HCT116 (cell line): ENCODE measurements around the gene FOXP1. TPM values are rescaled to one million over a fixed set of nuclear protein-coding genes. Genes with fewer than 3 reads are reported as not detected.

ENCODE experiments used
- ATAC-seq: fragments of 200-7000 bp; cut with Tn5 transposase; 2 replicates; pipeline ENCODE4 v1.9.1; 2020; ENCODE audit warnings: mild to moderate bottlenecking, moderate library complexity
- BruUV-seq: library from RNA; stranded (reverse); fragments of 400-500 nt; replicated peaks from 2 replicates; lab custom pipeline; 2021; lab: Mats Ljungman, UMichigan
- CTCF ChIA-PET: fragments of 300-600 bp; sonication (Branson Sonifier 250); formaldehyde crosslinking; loops from one replicate; lab custom pipeline; 2021; ENCODE audit warnings: antibody characterized with exemption; lab: Charles Lee
- POLR2A ChIA-PET: fragments of 300-600, 350-600 bp; sonication (Branson Sonifier 250); formaldehyde crosslinking; loops from one replicate; lab custom pipeline; 2021; ENCODE audit warnings: antibody characterized with exemption; lab: Charles Lee
- RAD21 ChIA-PET, 2 experiments: fragments of 300-600 bp; sonication (Branson Sonifier 250); formaldehyde crosslinking; loops; one replicate each; lab custom pipeline; 2023; ENCODE audit warnings: low total read pairs in 2 of 2; ENCODE audit not compliant: uncharacterized antibody in 2 of 2, unreplicated experiment in 2 of 2, low non-redundant PET in 1 of 2; lab: Charles Lee
- DNase-seq: peaks from one replicate; pipeline ENCODE4 v3.0.0-alpha.2; 2010; ENCODE audit warnings: low read depth, low spot score
- H2AFZ ChIP-seq: fragments of 200-600 bp; shearing (Covaris generic), sonication (generic); 2 replicates; pipeline ENCODE4 v1.6.1; 2017; ENCODE audit warnings: low read depth, mixed run types, mixed read lengths, antibody characterized with exemption, low read length; ENCODE audit not compliant: poor library complexity, severe bottlenecking
- H3K27ac ChIP-seq: 2 replicates; pipeline ENCODE4 v1.5.1; 2012; ENCODE audit warnings: low read depth, low read length
- H3K27me3 ChIP-seq: fragments of 200-600 bp; sonication (generic); 2 replicates; pipeline ENCODE4 v1.6.1; 2016; ENCODE audit warnings: mixed run types, low read length, mixed read lengths; ENCODE audit not compliant: insufficient read depth
- H3K36me3 ChIP-seq, 2 experiments: fragments of 200-500 bp in 1 of 2; fragments of 200-600 bp in 1 of 2; sonication (Bioruptor generic) in 1 of 2; sonication (generic) in 1 of 2; 2 replicates each; pipeline versions ENCODE4 v1.5.1 to v1.6.1; 2014 to 2016; ENCODE audit warnings: low read length in 2 of 2, inconsistent platforms in 1 of 2, mixed read lengths in 1 of 2, mixed run types in 1 of 2; ENCODE audit not compliant: insufficient read depth in 2 of 2, control insufficient read depth in 1 of 2
- H3K4me1 ChIP-seq, 2 experiments: fragments of 200-600 bp in 1 of 2; sonication (generic) in 1 of 2; 2 replicates each; pipeline versions ENCODE4 v1.5.1 to v1.6.1; 2012 to 2017; ENCODE audit warnings: low read length in 2 of 2, inconsistent platforms in 1 of 2, mild to moderate bottlenecking in 1 of 2, mixed read lengths in 1 of 2, mixed run types in 1 of 2, moderate library complexity in 1 of 2; ENCODE audit not compliant: insufficient read depth in 2 of 2, control insufficient read depth in 1 of 2
- H3K4me2 ChIP-seq: fragments of 200-600 bp; sonication (generic); 2 replicates; pipeline ENCODE4 v1.6.1; 2017; ENCODE audit warnings: mixed run types, low read length, mixed read lengths
- H3K4me3 ChIP-seq, 2 experiments: fragments of 200-600 bp in 1 of 2; sonication (generic) in 1 of 2; replicated peaks in 1 of 2; 2 replicates each; pipeline ENCODE4 v1.5.1; 2011 to 2016; ENCODE audit warnings: low read length in 2 of 2, control low read depth in 1 of 2, low read depth in 1 of 2, mild to moderate bottlenecking in 1 of 2, mixed read lengths in 1 of 2, mixed run types in 1 of 2
- H3K79me2 ChIP-seq: fragments of 200-600 bp; sonication (generic); 2 replicates; pipeline ENCODE4 v1.6.1; 2017; ENCODE audit warnings: mild to moderate bottlenecking, mixed run types, low read length, moderate library complexity, mixed read lengths; ENCODE audit not compliant: insufficient read depth
- H3K9ac ChIP-seq: fragments of 200-600 bp; sonication (generic); 2 replicates; pipeline ENCODE4 v1.6.1; 2016; ENCODE audit warnings: low read length, mixed read lengths
- H3K9me2 ChIP-seq: fragments of 200-600 bp; sonication (generic), shearing (Covaris generic); 2 replicates; pipeline ENCODE4 v1.6.1; 2017; ENCODE audit warnings: mixed run types, mild to moderate bottlenecking, moderate library complexity; ENCODE audit not compliant: insufficient read depth
- H3K9me3 ChIP-seq, 2 experiments: fragments of 200-500 bp in 1 of 2; fragments of 200-600 bp in 1 of 2; sonication (Bioruptor generic) in 1 of 2; sonication (generic) in 1 of 2; 2 replicates each; pipeline ENCODE4 v1.6.1; 2014 to 2017; ENCODE audit warnings: low read length in 2 of 2, mixed read lengths in 2 of 2, inconsistent platforms in 1 of 2, low read depth in 1 of 2, mild to moderate bottlenecking in 1 of 2, mixed run types in 1 of 2, moderate library complexity in 1 of 2; ENCODE audit not compliant: control insufficient read depth in 1 of 2, insufficient read depth in 1 of 2
- H4K20me1 ChIP-seq: fragments of 200-600 bp; sonication (generic), shearing (Covaris generic); 2 replicates; pipeline ENCODE4 v1.6.1; 2017; ENCODE audit warnings: mixed run types, mild to moderate bottlenecking, moderate library complexity; ENCODE audit not compliant: insufficient read depth
- ATF3 ChIP-seq: IDR thresholded peaks from 2 replicates; pipeline ENCODE4 v1.6.1; 2012
- CBX3 ChIP-seq: IDR thresholded peaks from 2 replicates; pipeline ENCODE4 v1.6.1; 2012; ENCODE audit warnings: low read depth
- CEBPB ChIP-seq: IDR thresholded peaks from 2 replicates; pipeline ENCODE4 v1.6.1; 2012; ENCODE audit warnings: low read depth
- CTCF ChIP-seq, 3 experiments: fragments of 200-600 bp in 1 of 3; sonication (generic) in 1 of 3; IDR thresholded peaks in 2 of 3; conservative IDR thresholded peaks in 1 of 3; 2 replicates each; pipeline ENCODE4 v1.5.1; 2012 to 2017; ENCODE audit warnings: low read depth in 2 of 3, low read length in 2 of 3, antibody characterized with exemption in 1 of 3, borderline replicate concordance in 1 of 3, control low read depth in 1 of 3, mild to moderate bottlenecking in 1 of 3, mixed read lengths in 1 of 3, mixed run types in 1 of 3, moderate library complexity in 1 of 3; ENCODE audit not compliant: insufficient read depth in 1 of 3
- EGR1 ChIP-seq: IDR thresholded peaks from 2 replicates; pipeline ENCODE4 v1.6.1; 2012; ENCODE audit warnings: low read depth
- ELF1 ChIP-seq: IDR thresholded peaks from 2 replicates; pipeline ENCODE4 v1.6.1; 2012; ENCODE audit warnings: low read depth, borderline replicate concordance
- EZH2 ChIP-seq: fragments of 200-600 bp; sonication (generic); IDR thresholded peaks from 2 replicates; pipeline ENCODE4 v1.6.1; 2017; ENCODE audit warnings: antibody characterized with exemption, mixed run types
- EZH2phosphoT487 ChIP-seq: fragments of 200-600 bp; IDR thresholded peaks from 2 replicates; pipeline ENCODE4 v1.6.1; 2018; ENCODE audit warnings: antibody characterized with exemption, borderline replicate concordance
- JUND ChIP-seq: IDR thresholded peaks from 2 replicates; pipeline ENCODE4 v1.6.1; 2012
- MAX ChIP-seq: IDR thresholded peaks from 2 replicates; pipeline ENCODE4 v1.6.1; 2012
- POLR2AphosphoS5 ChIP-seq: IDR thresholded peaks from 2 replicates; pipeline ENCODE4 v1.6.1; 2011; ENCODE audit warnings: mild to moderate bottlenecking, low read depth, low read length, moderate library complexity
- SP1 ChIP-seq: IDR thresholded peaks from 2 replicates; pipeline ENCODE4 v1.6.1; 2012; ENCODE audit warnings: low read depth
- SRF ChIP-seq: IDR thresholded peaks from 2 replicates; pipeline ENCODE4 v1.6.1; 2012; ENCODE audit warnings: low read depth
- TCF7L2 ChIP-seq: IDR thresholded peaks from 2 replicates; pipeline ENCODE4 v1.7.0; 2011; ENCODE audit warnings: borderline replicate concordance, inconsistent platforms; ENCODE audit not compliant: insufficient read depth, insufficient read length; ENCODE audit errors: extremely low read depth
- YY1 ChIP-seq: IDR thresholded peaks from 2 replicates; pipeline ENCODE4 v1.6.1; 2011; ENCODE audit warnings: low read length, low read depth, moderate library complexity, mild to moderate bottlenecking; ENCODE audit not compliant: insufficient replicate concordance; ENCODE audit errors: extremely low read depth
- ZBTB33 ChIP-seq: IDR thresholded peaks from 2 replicates; pipeline ENCODE4 v1.6.1; 2011; ENCODE audit warnings: mild to moderate bottlenecking, low read length, moderate library complexity; ENCODE audit not compliant: insufficient replicate concordance; ENCODE audit errors: extremely low read depth
- ZFX ChIP-seq: fragments of 450-650 bp; IDR thresholded peaks from 2 replicates; pipeline ENCODE4 v1.6.1; 2017
- ZNF274 ChIP-seq: fragments of 200-500 bp; sonication (Bioruptor generic); IDR thresholded peaks from 2 replicates; pipeline ENCODE4 v1.6.1; 2014; ENCODE audit warnings: mild to moderate bottlenecking, low read depth, low read length, inconsistent platforms
- intact Hi-C: fragments of 100-400 bp; cut with micrococcal nuclease; formaldehyde crosslinking; loops from 2 replicates; pipeline ENCODE4 v1.10.0; 2022
- total RNA-seq: library from RNA; stranded (reverse); gene quantifications from one replicate; pipeline ENCODE4 v1.2.1, GENCODE V29; 2021; ENCODE audit not compliant: unreplicated experiment

FOXP1 gene
- total RNA-seq, 1 experiment from 2014 or later = 11.4 TPM

GRCh38 chr3:71517271-71517791, 66.2 kb downstream of the FOXP1 start:
- CTCF ChIA-PET = no interaction called here
- no TSS peak for BruUV-seq
- no peak overlapping the region for H2AFZ ChIP-seq
- H3K79me2 ChIP-seq = no peaks in the 10 kb centered on the region
- no peak overlapping the region for H3K4me2 ChIP-seq
- no peaks in the 10 kb centered on the region for H3K9me3 ChIP-seq
- no peaks in the 10 kb centered on the region for H3K9me2 ChIP-seq
- intact Hi-C loops = no loop called here
- TF ChIP-seq JUND (no peak), YY1 (no peak), CEBPB (no peak), ZNF274 (no peak), SP1 (no peak), SRF (no peak), EGR1 (no peak), EZH2 (no peak), ZFX (no peak), POLR2AphosphoS5 (no peak), ELF1 (no peak), EZH2phosphoT487 (no peak), TCF7L2 (no peak), CBX3 (no peak), MAX (no peak), CTCF (IDR thresholded peaks at IDR 0.05 in 2 of 3, conservative IDR thresholded peaks at IDR 0.05 in 1 of 3; ENCODE audit: borderline replicate concordance in 1 of 3, insufficient read depth in 1 of 3, low read depth in 2 of 3, low read length in 2 of 3) (no peak), ATF3 (no peak), ZBTB33 (no peak)
- TF ChIP-seq, all 23 proteins: peak for 0
- DNase-seq = no peak
- ATAC-seq = no peak
- H3K9ac ChIP-seq = no peak overlapping the region
- POLR2A ChIA-PET = no interaction called here
- no peaks in the 10 kb centered on the region for H4K20me1 ChIP-seq
- H3K4me3 ChIP-seq = no peak overlapping the region
- no peak overlapping the region for H3K27ac ChIP-seq
- H3K4me1 ChIP-seq = peaks cover 0 to 5% of the 10 kb centered on the region in 2 experiments; a peak in 1 of 4 replicates
- no peaks in the 10 kb centered on the region for H3K27me3 ChIP-seq
- RAD21 ChIA-PET = no interaction called here
- no peaks in the 10 kb centered on the region for H3K36me3 ChIP-seq
